ENCODE results near the gene BMPR1B. TPM values are rescaled to one million over a fixed set of nuclear protein-coding genes. Genes with fewer than 3 reads are reported as not detected.

Gene BMPR1B
- total and polyA plus RNA-seq, 2 donors from 2014 or later = 4.1 to 5.5 TPM

DNA sequence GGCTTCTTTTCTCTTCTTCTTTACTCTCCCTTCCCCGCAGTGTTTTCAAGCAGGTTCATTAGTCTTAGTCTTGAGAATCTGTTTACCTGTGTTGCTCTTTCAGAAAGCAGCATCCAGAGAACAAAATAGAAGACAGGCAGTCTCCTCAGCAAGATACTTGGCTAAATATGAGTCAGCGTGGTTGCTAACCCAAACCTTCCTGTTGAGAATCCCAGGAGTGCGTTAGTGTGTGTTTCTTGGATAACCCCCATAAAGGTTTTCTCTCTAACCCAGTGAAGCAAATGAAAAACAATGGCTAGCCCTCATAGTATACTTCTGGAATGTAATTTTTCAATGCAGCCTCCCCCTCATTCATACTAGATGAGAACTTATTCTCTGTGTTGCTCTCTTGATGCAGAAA, 41.1 kb downstream of the BMPR1B start:
- Histone ChIP-seq H3K9ac (ENCODE audit: low read length in 3 of 3) (no peak overlapping the region), H3K4me1 (ENCODE audit: control insufficient read depth in 2 of 3, insufficient read depth in 2 of 3, low read depth in 1 of 3, low read length in 3 of 3) (no peaks in the 10 kb centered on the region), H3K36me3 (ENCODE audit: control insufficient read depth in 2 of 3, insufficient read depth in 3 of 3, low read length in 3 of 3) (no peaks in the 10 kb centered on the region), H3K27ac (ENCODE audit: low read depth in 2 of 2, low read length in 2 of 2) (no peak overlapping the region), H3K27me3 (ENCODE audit: control insufficient read depth, insufficient read depth, low read length) (no peaks in the 10 kb centered on the region), H3K9me3 (ENCODE audit: control insufficient read depth in 2 of 3, insufficient read depth in 1 of 3, low read length in 3 of 3) (no peaks in the 10 kb centered on the region), H3K4me3 (ENCODE audit: low read length in 3 of 3) (no peak overlapping the region)
- DNase-seq (no peak), FAIRE-seq (no peak)
- intact Hi-C loops (cut with DNase I) = no loop called here
- TF ChIP-seq, protein P1, sequence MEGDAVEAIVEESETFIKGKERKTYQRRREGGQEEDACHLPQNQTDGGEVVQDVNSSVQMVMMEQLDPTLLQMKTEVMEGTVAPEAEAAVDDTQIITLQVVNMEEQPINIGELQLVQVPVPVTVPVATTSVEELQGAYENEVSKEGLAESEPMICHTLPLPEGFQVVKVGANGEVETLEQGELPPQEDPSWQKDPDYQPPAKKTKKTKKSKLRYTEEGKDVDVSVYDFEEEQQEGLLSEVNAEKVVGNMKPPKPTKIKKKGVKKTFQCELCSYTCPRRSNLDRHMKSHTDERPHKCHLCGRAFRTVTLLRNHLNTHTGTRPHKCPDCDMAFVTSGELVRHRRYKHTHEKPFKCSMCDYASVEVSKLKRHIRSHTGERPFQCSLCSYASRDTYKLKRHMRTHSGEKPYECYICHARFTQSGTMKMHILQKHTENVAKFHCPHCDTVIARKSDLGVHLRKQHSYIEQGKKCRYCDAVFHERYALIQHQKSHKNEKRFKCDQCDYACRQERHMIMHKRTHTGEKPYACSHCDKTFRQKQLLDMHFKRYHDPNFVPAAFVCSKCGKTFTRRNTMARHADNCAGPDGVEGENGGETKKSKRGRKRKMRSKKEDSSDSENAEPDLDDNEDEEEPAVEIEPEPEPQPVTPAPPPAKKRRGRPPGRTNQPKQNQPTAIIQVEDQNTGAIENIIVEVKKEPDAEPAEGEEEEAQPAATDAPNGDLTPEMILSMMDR (IDR thresholded peaks at IDR 0.05; ENCODE audit: borderline replicate concordance, extremely low read depth, insufficient read depth) = no peak

DNA sequence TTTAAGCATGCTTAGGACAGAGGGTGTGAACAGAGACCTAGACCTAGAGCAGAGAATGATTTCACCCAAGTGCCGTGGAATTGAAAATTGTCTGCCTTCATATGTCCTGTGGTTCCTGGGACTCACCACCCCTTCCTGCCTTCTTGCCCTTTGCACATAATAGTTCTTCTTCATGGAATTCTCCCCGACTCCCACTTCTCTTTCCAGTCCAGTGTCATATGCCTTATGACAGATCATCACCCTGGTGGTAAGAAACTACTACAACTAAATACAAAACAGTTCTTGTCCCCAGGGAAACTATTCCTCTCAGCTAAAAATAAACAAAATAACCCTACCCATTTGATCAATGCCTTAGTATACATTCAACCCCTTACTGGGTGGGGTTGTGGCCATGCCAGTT, 43.3 kb downstream of the BMPR1B start:
- no peaks in the 10 kb centered on the region for H3K36me3 ChIP-seq (ENCODE audit: control insufficient read depth in 2 of 3, insufficient read depth in 3 of 3, low read length in 3 of 3)
- DNase-seq = no peak
- no peaks in the 10 kb centered on the region for H3K9me3 ChIP-seq (ENCODE audit: control insufficient read depth in 2 of 3, insufficient read depth in 1 of 3, low read length in 3 of 3)
- H3K9ac ChIP-seq (ENCODE audit: low read length in 3 of 3) = no peak overlapping the region
- FAIRE-seq = no peak
- H3K4me3 ChIP-seq (ENCODE audit: low read length in 3 of 3) = no peak overlapping the region
- no peak overlapping the region for H3K27ac ChIP-seq (ENCODE audit: low read depth in 2 of 2, low read length in 2 of 2)
- H3K4me1 ChIP-seq (ENCODE audit: control insufficient read depth in 2 of 3, insufficient read depth in 2 of 3, low read depth in 1 of 3, low read length in 3 of 3) = no peaks in the 10 kb centered on the region
- TF ChIP-seq, protein P1 (IDR thresholded peaks at IDR 0.05; ENCODE audit: borderline replicate concordance, extremely low read depth, insufficient read depth) = no peak
- intact Hi-C loops (cut with DNase I) = no loop called here
- no peaks in the 10 kb centered on the region for H3K27me3 ChIP-seq (ENCODE audit: control insufficient read depth, insufficient read depth, low read length)

DNA sequence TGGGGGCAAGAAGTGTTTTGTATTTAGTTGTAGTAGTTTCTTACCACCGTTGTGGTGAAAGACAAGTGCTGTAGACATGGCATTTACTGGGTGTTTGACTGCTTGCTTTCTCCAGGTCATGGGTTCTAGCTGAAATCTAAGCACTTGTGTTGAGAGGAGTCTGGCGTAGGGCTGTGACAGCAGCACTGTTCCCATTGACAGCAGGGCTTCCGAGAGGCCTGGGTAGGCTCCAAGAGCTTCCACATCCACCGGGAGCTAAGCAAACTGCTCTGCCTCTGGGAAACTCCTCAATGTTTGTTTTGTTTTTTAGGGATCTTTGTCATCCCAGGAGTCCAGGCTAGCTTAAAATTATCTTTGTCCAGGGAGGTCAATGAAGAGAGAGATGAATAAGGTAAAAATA, 44.3 kb downstream of the BMPR1B start:
- no peaks in the 10 kb centered on the region for H3K27me3 ChIP-seq (ENCODE audit: control insufficient read depth, insufficient read depth, low read length)
- no peaks in the 10 kb centered on the region for H3K9me3 ChIP-seq (ENCODE audit: control insufficient read depth in 2 of 3, insufficient read depth in 1 of 3, low read length in 3 of 3)
- no peak overlapping the region for H3K27ac ChIP-seq (ENCODE audit: low read depth in 2 of 2, low read length in 2 of 2)
- no peaks in the 10 kb centered on the region for H3K36me3 ChIP-seq (ENCODE audit: control insufficient read depth in 2 of 3, insufficient read depth in 3 of 3, low read length in 3 of 3)
- no peak for FAIRE-seq
- peak in 2 of 5 donors; percentile 8 to 52 for DNase-seq
- TF ChIP-seq, protein P1 (IDR thresholded peaks at IDR 0.05; ENCODE audit: borderline replicate concordance, extremely low read depth, insufficient read depth) = no peak
- intact Hi-C loops (cut with DNase I) = no loop called here
- H3K4me1 ChIP-seq (ENCODE audit: control insufficient read depth in 2 of 3, insufficient read depth in 2 of 3, low read depth in 1 of 3, low read length in 3 of 3) = no peaks in the 10 kb centered on the region
- no peak overlapping the region for H3K9ac ChIP-seq (ENCODE audit: low read length in 3 of 3)
- no peak overlapping the region for H3K4me3 ChIP-seq (ENCODE audit: low read length in 3 of 3)

DNA sequence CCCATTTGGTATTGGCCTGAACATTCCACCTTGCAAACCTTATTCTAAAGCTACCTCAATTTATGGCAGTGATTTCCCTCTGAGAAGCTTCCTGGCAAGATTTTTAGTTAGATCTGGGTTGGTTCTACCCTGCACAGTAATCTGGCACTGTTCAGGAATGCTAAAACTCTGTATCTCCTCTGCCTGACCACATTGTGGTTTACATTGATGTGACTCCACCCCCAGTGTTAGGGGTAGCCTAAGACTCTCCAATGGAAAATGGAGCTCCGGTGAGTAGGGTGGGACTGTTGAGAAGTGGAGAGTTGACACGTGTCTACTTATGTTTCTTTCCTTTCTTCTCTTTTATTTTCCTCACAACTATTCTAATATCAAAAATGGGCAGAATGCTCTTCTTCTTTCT, 45.4 kb downstream of the BMPR1B start:
- no peak overlapping the region for H3K27ac ChIP-seq (ENCODE audit: low read depth in 2 of 2, low read length in 2 of 2)
- no peak overlapping the region for H3K9ac ChIP-seq (ENCODE audit: low read length in 3 of 3)
- FAIRE-seq = no peak
- TF ChIP-seq, protein P1 (IDR thresholded peaks at IDR 0.05; ENCODE audit: borderline replicate concordance, extremely low read depth, insufficient read depth) = no peak
- H3K27me3 ChIP-seq (ENCODE audit: control insufficient read depth, insufficient read depth, low read length) = no peaks in the 10 kb centered on the region
- no peaks in the 10 kb centered on the region for H3K9me3 ChIP-seq (ENCODE audit: control insufficient read depth in 2 of 3, insufficient read depth in 1 of 3, low read length in 3 of 3)
- H3K4me3 ChIP-seq (ENCODE audit: low read length in 3 of 3) = no peak overlapping the region
- no peaks in the 10 kb centered on the region for H3K36me3 ChIP-seq (ENCODE audit: control insufficient read depth in 2 of 3, insufficient read depth in 3 of 3, low read length in 3 of 3)
- H3K4me1 ChIP-seq (ENCODE audit: control insufficient read depth in 2 of 3, insufficient read depth in 2 of 3, low read depth in 1 of 3, low read length in 3 of 3) = no peaks in the 10 kb centered on the region
- intact Hi-C loops (cut with DNase I) = no loop called here
- no peak for DNase-seq

Data from kidney (tissue), 14 donors.